22Rv1 (cell line): Measurements from ENCODE around the gene PLXDC2.

Experiments
- H3K27ac ChIP-seq: fragments of 450-650 bp; 2 replicates; pipeline ENCODE4 v1.5.1; 2017
- CTCF ChIP-seq: fragments of 450-650 bp; IDR thresholded peaks from 2 replicates; pipeline ENCODE4 v1.5.1; 2017; ENCODE audit warnings: mild to moderate bottlenecking
- ZFX ChIP-seq: fragments of 450-650 bp; IDR thresholded peaks from 2 replicates; pipeline ENCODE4 v1.6.1; 2017; ENCODE audit warnings: antibody characterized with exemption, borderline replicate concordance

The PLXDC2 gene

GRCh38 chr10:19921300-19922140, 105.3 kb downstream of the PLXDC2 start:
- no peak overlapping the region for H3K27ac ChIP-seq
- TF ChIP-seq ZFX (no peak), CTCF (no peak)

GRCh38 chr10:19922236-19922963, 106.2 kb downstream of the PLXDC2 start:
- TF ChIP-seq ZFX = no peak
- no peak for TF ChIP-seq CTCF
- no peak overlapping the region for H3K27ac ChIP-seq

GRCh38 chr10:19925064-19925463, 108.8 kb downstream of the PLXDC2 start:
- no peak overlapping the region for H3K27ac ChIP-seq
- TF ChIP-seq CTCF (no peak), ZFX (no peak)

GRCh38 chr10:19928936-19929335, 112.7 kb downstream of the PLXDC2 start:
- TF ChIP-seq CTCF (no peak), ZFX (no peak)
- no peak overlapping the region for H3K27ac ChIP-seq

GRCh38 chr10:19929506-19930140, 113.4 kb downstream of the PLXDC2 start:
- no peak overlapping the region for H3K27ac ChIP-seq
- TF ChIP-seq ZFX (no peak), CTCF (no peak)

- no peak overlapping the region for H3K27ac ChIP-seq
- no peak for TF ChIP-seq CTCF
- TF ChIP-seq ZFX = no peak
These were observed 115.0 kb downstream of the PLXDC2 start for GRCh38 chr10:19930936-19931893.
